HCT116 (cell line): ENCODE measurements around the gene PDE4A. TPM values are rescaled to one million over a fixed set of nuclear protein-coding genes. Genes with fewer than 3 reads are reported as not detected.

Source experiments
- microRNA counts: library from miRNA; unstranded; fragments of <30 nt; microRNA quantifications from one replicate; lab custom pipeline; 2015
- microRNA-seq: library from miRNA; unstranded; fragments of <30 nt; microRNA quantifications from one replicate; pipeline ENCODE4, GENCODE V29; 2016; ENCODE audit warnings: borderline number of aligned reads
- total RNA-seq: library from RNA; stranded (reverse); gene quantifications from one replicate; pipeline ENCODE4 v1.2.1, GENCODE V29; 2021; ENCODE audit not compliant: unreplicated experiment

The PDE4A gene
- total RNA-seq, 1 experiment from 2014 or later, result 33.7 TPM

MicroRNAs within 50 kb of the gene (microRNA counts, 767-probe panel; counts per million panel counts)
- microRNA hsa-miR-1181 (lab: Ali Mortazavi, UCI), result not detected

Small RNA genes within 50 kb of the gene (microRNA-seq; reads per million reads assigned to microRNA genes)
- gene MIR1181, result not detected

Other genes starting within 250 kb of the PDE4A start
- 235 TPM for gene DNMT1, start 225.6 kb upstream of the PDE4A start, total RNA-seq
- 6.1 TPM for gene S1PR2, start 189.2 kb upstream of the PDE4A start, total RNA-seq
- 146 TPM for gene MRPL4, start 168.3 kb upstream of the PDE4A start, total RNA-seq
- gene ICAM1, start 149.4 kb upstream of the PDE4A start, total RNA-seq, result 5.0 TPM
- not detected for gene ICAM4, start 133.6 kb upstream of the PDE4A start, total RNA-seq
- gene ICAM5, start 130.6 kb upstream of the PDE4A start, total RNA-seq, result 53.9 TPM
- gene ZGLP1, start 110.7 kb upstream of the PDE4A start, total RNA-seq, result 5.0 TPM
- gene FDX2, start 104.5 kb upstream of the PDE4A start, total RNA-seq, result 21.0 TPM
- 71.0 TPM for gene RAVER1, start 87.0 kb upstream of the PDE4A start, total RNA-seq
- 8.3 TPM for gene ICAM3, start 80.9 kb upstream of the PDE4A start, total RNA-seq
- gene TYK2, start 40.0 kb upstream of the PDE4A start, total RNA-seq, result 110 TPM
- 260 TPM for gene CDC37, start 17.0 kb upstream of the PDE4A start, total RNA-seq
- gene KEAP1, start 82.8 kb downstream of the PDE4A start, total RNA-seq, result 75.2 TPM
- 4.4 TPM for gene S1PR5, start 96.9 kb downstream of the PDE4A start, total RNA-seq
- gene ATG4D, start 123.4 kb downstream of the PDE4A start, total RNA-seq, result 45.4 TPM
- 44.0 TPM for gene KRI1, start 145.5 kb downstream of the PDE4A start, total RNA-seq
- gene CDKN2D, start 148.4 kb downstream of the PDE4A start, total RNA-seq, result 13.8 TPM
- 111 TPM for gene AP1M2, start 166.8 kb downstream of the PDE4A start, total RNA-seq
- 90.9 TPM for gene SLC44A2, start 205.0 kb downstream of the PDE4A start, total RNA-seq
- gene ILF3, start 233.8 kb downstream of the PDE4A start, total RNA-seq, result 430 TPM